NCI-H146 (cell line): Measurements from ENCODE around the gene PCDH9.

Experiments used
- DNase-seq: peaks from one replicate; lab custom pipeline; 2025; lab: John Stamatoyannopoulos, UW

PCDH9 gene

DNA sequence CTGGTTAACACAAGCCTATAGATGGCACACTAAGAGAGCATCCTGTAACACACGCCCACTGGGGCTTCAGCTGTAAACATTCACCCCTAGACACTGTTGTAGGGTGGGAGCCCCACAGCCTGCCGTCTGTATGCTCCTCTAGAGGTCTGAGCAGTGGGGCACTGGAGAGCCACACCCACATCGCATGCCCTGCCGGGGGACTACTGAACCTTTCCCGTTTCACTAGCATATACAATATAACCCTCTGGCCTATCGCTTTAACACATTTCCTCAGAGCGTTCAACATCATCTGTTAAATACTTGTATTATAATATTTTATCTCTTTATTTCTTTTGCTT lies 73.4 kb downstream of the PCDH9 start:
- peak; percentile 68 for DNase-seq

DNA sequence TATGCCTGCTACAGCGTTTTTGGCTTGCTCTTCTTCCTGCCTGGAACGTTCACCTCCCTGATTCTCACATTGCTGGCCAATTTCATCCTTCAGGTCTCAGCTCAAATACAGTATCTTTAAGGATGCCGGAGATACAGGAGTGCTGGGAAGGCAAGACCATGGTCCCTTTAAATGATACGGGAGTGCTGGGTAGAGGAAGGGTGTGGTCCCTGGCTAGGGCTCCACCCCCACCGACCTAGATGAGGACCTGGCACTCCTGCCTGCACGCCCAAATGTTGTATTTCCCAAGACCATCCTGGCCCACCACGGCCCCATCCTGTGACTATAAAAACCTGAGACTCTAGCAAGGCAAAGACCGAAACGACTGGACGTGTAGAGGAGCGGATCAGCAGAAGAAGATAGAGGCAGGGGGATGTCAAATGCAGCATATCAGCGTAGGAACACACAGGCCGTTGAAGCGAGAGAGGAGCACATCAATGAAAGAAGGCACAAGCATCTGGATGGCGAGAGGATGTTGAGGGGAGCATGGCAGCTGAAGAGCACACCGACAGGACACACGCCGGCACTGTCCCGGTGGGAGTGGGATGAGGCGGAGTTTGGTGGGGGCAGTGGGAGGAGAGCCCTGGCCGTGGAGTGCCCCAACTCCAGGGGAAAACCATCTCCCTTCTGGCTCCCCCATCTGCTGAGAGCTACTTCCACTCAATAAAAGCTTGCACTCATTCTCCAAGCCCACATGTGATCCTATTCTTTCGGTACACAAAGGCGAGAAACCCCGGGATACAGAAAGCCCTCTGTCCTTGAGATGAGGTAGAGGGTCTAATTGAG lies 74.0 kb downstream of the PCDH9 start:
- DNase-seq: peak; percentile 68

DNA sequence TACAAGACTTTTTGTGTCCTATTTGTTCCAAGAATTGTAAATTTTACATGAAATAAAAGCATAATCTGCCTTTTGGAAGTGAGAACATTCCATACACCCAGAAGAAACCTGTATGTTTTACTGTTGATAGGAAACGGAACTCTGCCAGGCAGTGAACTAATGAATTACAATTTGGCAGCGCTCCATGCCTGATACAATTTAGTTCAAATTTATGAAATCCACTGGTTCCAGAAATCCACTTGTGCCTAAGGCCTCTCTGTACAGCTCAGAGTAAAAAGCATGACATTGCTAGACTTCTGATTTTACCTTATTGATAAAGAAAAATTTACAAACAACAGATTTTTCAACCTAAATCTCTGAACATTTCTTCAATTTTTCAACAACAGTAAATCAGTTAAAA lies 78.1 kb downstream of the PCDH9 start:
- DNase-seq: no peak

DNA sequence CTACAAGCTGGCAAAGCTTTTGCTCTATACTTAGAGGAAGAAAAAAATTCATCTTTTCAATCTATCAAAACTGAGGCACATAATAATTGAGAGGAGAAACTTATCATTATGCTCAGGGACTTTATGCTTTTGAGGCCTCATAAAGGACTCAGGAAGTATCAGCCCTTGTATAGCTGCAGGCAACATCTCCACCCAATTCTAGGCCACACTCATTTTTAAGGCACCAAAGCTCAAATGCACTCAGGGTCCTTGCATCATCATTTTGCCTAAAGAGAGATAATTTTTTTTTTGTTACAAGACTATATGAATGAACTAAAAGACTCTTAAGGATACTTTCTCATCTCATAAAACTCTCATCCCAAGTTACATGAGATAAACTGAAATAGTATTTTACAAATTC lies 78.5 kb downstream of the PCDH9 start:
- no peak for DNase-seq

DNA sequence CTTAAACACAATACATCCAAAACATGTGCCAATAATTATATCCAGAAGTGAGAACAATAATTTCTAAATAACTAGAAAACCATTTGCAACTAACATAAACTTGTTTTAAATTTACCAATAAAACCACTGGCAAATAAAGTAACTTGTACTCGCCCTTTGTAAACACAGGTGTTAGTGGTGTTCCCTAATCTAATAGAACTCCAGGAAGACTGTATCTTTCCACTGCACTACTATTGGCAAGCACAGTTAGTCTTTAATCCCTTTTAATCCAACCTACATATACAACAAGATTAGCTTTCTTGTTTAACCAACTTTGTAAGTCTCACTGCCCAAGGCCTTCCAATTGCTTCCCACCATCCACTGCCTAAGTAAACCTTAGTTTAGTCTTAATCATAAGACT lies 79.5 kb downstream of the PCDH9 start:
- DNase-seq: no peak

DNA sequence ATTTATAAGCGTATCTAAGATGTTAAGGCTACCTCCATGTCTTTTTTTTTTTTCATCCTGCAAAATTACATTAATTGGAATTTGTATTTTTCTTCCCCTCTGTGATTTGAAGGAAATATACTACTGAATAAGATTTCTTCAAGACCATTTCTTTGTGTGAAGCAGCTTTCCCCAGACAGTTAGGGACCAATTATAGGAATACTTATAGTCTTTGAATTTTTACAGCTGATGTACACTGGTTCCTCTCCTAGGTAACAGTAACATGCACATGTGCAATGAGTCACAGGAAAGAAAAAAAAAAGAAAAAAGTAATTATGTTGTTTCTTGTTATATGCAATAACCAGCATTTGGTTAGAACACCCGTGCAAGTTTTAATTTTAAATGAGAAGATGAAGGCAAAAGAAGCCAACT lies 82.0 kb downstream of the PCDH9 start:
- DNase-seq: no peak

DNA sequence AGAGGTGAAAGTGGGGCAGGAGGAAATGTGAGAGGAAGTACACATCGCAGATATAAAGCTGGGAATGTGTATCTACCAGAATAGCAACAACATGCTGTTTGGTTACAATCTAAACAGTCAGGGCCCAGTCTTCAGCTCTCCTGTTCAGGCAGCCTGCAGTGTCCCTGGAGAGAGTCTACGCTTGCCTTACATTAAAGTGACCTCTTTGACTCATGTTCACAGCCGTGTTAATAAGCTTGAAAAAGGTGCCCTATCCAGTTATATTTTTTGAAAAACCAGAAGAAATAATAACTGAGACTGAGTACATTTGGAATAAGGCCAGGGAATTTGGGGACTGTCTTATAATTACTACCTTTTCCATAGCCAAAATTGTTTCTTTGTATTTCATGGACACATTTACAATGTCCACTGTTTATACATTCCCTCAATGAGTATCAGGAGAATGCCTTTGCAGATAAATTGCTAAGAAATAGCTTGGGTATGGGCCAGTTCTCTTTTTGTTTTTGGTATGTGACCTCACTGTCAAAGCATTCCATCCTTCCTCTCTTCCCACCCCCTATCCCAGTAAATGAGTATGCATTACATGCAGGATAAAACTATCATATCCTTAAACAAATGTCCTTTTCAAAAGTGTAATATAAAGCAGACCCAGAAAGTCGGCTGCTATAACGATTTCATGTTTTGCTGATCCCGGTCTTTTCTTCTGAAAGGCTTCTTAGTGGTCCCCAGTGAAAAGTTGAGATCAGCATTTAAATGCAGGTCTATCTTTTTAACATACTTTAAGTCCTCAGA lies 82.6 kb downstream of the PCDH9 start:
- no peak for DNase-seq

DNA sequence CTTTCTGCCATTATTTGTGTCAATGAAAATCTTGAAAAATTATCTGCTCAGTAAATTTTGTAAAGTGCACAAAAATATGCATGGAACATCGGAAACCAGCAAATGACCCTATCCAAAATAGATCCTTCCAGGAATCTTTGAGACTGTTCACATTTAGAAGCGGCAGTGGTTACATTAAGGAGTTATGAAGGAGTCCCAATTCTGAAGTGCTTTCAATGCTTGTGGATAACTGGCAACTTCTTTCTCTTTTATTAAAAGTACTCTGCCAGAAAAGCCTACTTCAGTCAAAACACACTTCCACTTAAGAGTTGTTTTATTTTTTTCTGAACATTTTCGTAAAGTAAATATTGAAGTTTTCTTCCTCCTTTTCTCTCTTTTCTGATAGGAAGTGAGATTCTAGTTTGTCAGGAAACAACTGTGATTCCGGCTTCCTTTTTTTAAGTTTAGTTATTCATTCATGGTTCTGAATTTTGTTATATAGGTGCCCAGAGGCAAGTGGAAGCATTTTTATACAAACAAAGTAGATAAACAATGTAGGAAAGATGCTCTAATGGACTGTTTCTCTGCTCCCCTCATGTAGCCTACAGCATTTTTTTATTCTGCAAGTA lies 83.5 kb downstream of the PCDH9 start:
- no peak for DNase-seq

DNA sequence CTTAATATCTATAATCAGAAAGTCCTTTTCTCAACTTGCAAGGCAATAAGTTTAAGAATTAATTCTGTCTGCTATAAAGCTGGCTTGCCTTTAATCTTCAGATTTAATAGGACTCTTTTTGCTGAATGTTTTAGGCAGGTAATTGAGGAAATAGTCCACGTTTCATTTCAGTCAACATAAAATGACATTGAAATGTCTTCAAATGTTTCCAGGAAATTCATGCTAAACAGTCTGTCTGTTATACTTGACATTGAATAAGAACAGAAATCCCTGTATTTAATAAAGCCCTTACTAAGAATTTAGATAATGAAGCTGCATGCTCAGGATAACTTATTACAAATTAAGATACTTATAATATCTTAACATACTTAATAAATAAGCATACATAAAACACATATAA lies 84.2 kb downstream of the PCDH9 start:
- DNase-seq: no peak

DNA sequence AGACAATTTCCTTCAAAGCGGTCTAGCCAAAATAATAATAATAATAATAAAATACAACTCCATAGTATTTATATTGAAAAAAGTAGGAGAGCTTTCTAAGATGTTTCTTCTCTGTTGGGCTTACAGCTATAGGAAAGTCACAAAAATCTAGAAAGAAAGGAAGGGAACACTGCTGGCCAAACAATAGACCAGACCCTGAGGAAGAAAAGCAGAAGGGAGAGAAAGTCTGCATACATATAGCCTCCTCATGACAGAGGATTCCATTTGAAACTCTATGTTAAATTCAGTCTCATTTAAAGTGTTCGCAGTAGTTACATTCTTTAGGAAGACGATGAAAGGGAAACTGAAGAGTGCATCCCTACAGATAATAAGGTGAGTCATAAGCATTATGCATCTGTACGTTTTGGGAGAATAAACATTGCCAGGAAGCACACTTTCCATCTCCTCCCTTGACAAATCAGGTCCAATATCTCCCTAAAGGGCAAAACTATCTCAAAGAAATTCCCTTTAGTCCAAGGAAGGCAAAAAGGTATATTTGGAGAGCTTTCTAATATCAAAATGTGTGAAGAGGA lies 86.5 kb downstream of the PCDH9 start:
- DNase-seq: no peak

DNA sequence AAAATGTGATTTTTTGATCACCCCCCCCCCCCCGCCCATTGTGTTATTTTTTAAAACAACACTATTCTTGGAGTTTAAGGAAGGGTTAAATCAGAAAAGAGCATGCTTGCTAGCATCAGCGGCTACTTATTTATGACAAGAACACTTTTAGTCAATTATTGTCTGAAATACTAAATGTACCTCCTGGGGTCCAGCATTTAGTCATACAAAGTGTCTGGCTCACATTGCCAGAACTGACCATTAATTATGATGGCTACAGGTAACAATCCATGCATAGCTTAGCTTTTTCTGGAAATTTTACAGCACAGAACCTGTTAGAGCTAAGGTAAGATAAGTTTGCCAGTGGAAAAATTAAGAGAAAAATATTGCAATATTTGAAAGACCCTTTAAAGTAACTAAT lies 90.1 kb downstream of the PCDH9 start:
- DNase-seq: peak; percentile 48

DNA sequence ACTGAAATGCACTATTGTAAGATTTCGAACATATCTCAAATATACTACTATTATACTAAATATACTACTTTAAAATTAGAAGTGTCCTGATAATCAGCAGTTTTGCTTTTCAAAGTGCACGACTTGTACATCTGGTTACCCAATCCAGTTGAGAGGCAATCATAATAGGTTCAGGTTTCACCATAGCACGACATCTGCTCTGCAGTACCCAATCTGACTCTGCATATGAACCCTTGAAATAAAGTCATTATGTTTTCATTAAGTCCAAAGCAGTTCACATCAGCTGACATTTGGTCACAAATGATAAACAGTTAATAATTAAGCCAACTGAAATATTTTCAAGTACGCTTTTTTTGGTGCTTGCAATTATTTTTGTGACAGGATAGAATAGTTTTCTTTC lies 90.6 kb downstream of the PCDH9 start:
- DNase-seq: no peak

DNA sequence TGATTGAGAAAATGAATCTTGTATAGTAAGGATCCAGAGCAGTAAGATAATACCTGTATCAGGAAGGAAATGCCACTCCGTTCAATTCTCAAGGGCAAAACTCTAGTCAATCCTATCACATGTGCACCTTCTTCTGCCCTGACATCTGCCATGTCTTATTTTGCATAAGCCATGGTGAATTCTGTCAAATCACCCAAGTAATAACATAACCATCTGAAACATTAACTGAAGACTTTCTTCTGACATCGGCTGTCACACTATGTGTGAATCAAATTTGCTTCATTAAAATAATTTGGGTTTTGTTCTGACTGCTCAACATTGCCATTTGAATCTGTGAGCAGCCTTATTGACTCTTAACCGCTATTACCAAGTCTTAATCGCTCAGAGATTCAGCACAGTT lies 91.2 kb downstream of the PCDH9 start:
- no peak for DNase-seq

DNA sequence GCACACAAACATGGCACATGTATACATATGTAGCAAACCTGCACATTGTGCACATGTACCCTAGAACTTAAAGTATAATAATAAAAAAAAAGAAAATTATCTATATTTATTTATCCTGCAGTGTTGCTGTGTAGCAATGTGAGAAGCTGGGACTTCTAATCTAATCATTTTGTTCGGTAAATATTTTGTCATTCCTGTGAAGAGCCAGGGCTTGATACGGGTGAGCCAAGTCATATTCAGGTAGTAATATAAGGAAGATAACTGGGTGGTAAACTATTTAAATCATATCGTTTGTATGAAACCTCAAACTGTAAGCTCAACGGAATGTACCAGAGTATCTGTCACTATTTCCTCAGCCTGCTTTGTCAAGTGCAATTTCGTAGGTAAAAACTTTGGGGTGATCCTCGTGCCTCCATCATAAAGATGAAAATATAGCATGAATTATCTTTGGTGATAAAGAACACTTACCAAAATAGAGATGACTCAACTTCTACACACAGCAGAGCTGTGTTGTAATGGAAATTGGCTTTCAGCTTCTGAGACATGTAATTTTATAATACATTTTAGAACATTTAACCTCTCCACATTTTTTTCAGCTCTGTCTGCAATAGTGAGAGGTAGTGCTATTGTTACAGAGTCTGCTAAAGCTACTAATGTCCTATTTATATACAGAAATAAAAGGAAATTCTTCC lies 92.9 kb downstream of the PCDH9 start:
- DNase-seq: no peak

DNA sequence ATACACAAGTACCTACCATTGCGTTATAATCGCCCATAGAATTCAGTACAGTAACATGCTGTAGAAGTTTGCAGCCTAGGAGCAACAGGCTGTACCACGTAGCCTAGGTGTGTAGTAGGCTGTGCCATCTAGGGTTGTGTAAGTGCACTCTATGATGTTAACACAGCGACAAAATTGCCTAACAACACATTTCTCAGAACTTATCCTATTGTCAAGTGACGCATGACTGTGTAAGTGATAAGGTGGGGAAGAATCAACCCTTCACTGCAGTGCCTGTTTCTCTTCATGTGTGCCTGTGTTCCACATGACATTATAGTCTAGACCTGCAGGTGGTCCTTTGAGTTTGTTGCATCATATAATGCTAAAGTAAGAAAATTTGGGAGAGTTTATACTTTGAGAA lies 94.0 kb downstream of the PCDH9 start:
- DNase-seq: no peak

DNA sequence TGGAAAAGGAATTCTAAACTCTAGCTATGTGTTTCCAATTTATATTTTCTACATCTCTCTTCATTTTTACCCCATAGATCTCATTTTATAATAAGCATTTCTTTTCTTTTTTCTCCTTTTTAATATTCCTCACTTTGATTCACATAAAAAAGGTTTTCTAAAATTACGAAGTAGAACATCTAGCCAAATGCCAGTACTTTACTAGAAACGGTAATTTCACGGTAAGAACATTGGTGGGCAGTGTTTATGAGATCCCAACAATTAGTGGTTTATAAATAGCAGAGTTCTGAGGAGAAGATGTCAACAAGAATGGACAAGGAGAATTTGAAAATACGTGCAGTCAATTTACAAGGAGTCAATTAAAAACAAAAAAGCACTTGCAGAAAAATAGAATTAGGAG lies 94.8 kb downstream of the PCDH9 start:
- DNase-seq: no peak

DNA sequence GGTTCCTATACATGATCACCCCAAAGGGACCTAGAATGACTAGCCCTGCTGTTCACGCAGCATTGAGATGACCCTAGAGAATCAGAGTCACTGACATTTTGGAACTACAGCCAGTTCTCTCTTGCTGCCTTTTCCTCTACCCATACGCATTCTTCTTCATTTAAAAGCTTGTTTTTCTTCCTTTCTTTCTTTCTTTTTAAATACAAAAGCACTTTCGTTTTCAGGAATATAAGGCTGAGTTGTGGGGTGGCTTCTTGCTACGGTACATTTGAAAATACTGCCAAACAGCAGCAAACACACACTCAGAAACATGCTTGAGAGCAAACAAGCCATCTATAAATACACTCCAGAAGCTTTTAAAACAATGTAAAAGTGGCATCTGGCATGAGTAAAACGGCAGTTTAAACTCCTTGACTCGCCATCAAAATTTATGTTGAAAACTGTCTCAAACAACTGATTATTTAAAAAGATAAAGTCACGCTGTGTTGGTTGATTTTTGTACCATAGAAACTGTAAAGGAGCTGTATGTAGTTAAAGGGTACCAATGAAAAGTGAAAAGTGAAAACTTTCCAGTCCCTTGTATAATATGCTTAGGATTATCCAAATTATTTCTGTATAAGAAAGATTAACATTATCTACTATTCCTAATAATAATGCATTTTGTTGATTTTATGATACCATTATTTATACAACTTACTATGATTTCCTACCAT lies 95.6 kb downstream of the PCDH9 start:
- DNase-seq: no peak

DNA sequence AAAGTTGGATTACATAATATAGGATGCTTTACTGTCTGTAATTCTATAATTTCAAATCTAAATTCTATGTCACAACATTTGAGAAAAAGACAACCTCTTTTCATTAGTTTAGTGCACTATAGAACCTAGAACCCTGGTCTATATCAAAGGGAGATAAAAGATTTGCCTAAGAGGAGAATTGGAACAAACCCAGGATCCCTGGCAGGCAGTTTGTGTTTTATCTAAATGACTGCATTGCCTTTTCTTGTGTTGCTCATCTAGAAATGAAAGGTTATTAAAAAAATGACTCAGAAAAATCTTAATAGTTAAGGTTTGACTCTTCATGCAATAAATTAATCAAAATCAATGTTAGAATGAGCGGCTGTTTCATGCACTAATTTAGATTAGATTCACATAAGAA lies 96.7 kb downstream of the PCDH9 start:
- no peak for DNase-seq

DNA sequence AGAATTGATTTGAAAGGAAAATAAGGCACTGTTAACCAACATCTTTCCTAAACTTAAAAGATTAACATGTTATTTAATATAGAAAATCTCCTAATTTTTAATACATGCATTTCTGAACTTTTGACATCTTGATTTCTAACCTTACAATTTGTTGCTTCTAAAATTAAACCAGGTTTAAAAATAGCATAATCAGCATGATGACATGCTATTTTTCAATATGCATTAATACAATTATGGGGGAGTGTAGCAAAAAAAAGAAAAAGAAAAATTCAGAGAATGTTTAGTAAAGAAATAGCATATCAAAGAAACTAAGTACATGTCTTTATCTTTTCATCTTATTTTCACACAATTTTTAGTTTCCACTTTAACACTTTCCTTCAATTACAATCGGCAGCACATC lies 98.7 kb downstream of the PCDH9 start:
- DNase-seq: no peak

DNA sequence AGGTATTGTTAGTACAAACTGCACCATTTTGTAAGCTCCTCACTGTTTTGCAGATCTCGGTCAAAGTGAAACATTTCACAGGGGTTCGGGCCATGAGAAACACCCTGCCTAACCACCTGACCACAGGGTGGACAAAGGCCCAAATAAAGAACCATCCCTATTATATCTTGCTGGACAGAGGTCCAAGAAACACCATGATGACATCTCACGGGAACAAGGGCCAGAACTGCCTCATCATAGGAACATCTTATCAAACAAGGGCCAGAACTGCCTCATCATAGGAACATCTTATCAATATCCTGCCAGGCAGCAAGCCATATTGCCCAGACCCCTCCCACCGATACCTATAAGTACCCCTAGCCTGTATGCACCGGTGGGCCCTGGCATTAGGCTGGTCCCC lies 99.7 kb downstream of the PCDH9 start:
- no peak for DNase-seq

DNA sequence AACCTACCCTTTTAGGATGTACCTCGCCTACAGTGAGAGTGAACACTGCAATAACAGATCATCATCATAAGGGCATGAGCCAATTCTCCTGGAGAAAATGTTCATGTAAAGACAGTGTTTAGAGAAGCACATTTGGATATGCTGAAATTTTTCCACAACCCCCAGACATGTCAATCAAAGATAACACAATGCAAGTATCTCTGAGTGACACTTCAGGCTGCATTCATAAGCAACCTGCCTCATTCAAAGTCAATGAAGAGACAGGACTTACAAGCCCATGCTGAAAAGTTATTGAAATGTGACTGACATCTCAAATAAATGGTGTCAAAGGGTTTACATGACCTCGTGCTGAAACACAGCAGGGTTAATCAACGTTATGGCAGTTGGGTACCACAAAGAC lies 102.0 kb downstream of the PCDH9 start:
- no peak for DNase-seq

DNA sequence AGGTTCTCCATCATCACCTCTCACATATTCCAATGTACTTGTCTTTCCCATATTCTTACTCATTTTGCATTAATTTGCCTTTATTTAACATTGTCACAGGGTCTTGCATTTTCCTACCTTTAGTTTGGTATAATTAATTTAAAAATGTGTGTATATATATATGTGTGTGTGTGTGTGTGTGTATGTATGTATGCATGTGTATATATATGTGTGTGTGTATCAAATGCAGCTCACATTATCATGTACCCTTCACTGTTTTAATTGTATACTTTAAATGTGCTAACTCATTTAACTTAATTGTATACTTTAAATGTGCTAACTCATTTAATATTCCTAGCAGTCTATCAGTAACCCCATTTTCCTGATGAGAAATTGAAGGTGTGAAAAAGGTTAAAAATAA lies 104.5 kb downstream of the PCDH9 start:
- no peak for DNase-seq
